Activated T-helper 1 cell treated with anti-CD3 and anti-CD28 coated beads, Interleukin-12 subunit alpha, Interleukin-12 subunit beta, Interleukin-2, Interleukin-4 antibody, amounts not matched to agents 30 ng/mL and 10 ng/mL and 1 ng/mL, durations not matched to agents 14 hours and 24 hours and 36 hours (primary cell): ENCODE measurements around the gene SDHA. TPM values are rescaled to one million over a fixed set of nuclear protein-coding genes. Genes with fewer than 3 reads are reported as not detected.

ENCODE experiments used
- DNase-seq: peaks from one replicate; pipeline ENCODE4 v3.0.0; 2021; ENCODE audit warnings: low spot score
- H3K27ac Mint-ChIP-seq: one replicate; pipeline ENCODE4 v1.8.0; 2021; ENCODE audit warnings: mild to moderate bottlenecking, mixed read lengths
- H3K27me3 Mint-ChIP-seq: one replicate; pipeline ENCODE4 v1.8.0; 2022; ENCODE audit warnings: mild to moderate bottlenecking, moderate library complexity, mixed read lengths; ENCODE audit not compliant: insufficient read depth
- H3K36me3 Mint-ChIP-seq: one replicate; pipeline ENCODE4 v1.8.0; 2021; ENCODE audit warnings: low read depth, mixed read lengths
- H3K4me1 Mint-ChIP-seq: one replicate; pipeline ENCODE4 v1.8.0; 2021; ENCODE audit warnings: low read depth, mixed read lengths
- H3K4me3 Mint-ChIP-seq: one replicate; pipeline ENCODE4 v1.8.0; 2021; ENCODE audit warnings: mild to moderate bottlenecking, moderate library complexity, mixed read lengths
- H3K9me3 Mint-ChIP-seq: one replicate; pipeline ENCODE4 v1.8.0; 2021; ENCODE audit warnings: mixed read lengths
- intact Hi-C: fragments of 100-400 bp; cut with micrococcal nuclease; formaldehyde crosslinking; loops from one replicate; pipeline ENCODE4 v1.15.1; 2024
- total RNA-seq: library from RNA; stranded (reverse); gene quantifications from 2 replicates; pipeline ENCODE4 v1.2.3, GENCODE V29; 2022

The SDHA gene
- total RNA-seq, 1 donor from 2014 or later: 135 TPM

GRCh38 chr5:178110-178509 lies 40.0 kb upstream of the SDHA start:
- Mint-ChIP-seq H3K4me3 (no peak overlapping the region), H3K27ac (no peak overlapping the region), H3K4me1 (no peaks in the 10 kb centered on the region), H3K36me3 (no peaks in the 10 kb centered on the region), H3K27me3 (peaks cover 1% of the 10 kb centered on the region), H3K9me3 (no peaks in the 10 kb centered on the region)
- intact Hi-C loops: no loop called here
- DNase-seq: no peak

GRCh38 chr5:179401-179800 lies 38.7 kb upstream of the SDHA start:
- H3K27me3 Mint-ChIP-seq: peaks cover 1% of the 10 kb centered on the region
- no peak overlapping the region for H3K4me3 Mint-ChIP-seq
- no peaks in the 10 kb centered on the region for H3K9me3 Mint-ChIP-seq
- no peak overlapping the region for H3K27ac Mint-ChIP-seq
- no peaks in the 10 kb centered on the region for H3K36me3 Mint-ChIP-seq
- H3K4me1 Mint-ChIP-seq: no peaks in the 10 kb centered on the region
- no peak for DNase-seq
- intact Hi-C loops: no loop called here

- no peaks in the 10 kb centered on the region for H3K36me3 Mint-ChIP-seq
- H3K27ac Mint-ChIP-seq: no peak overlapping the region
- no peaks in the 10 kb centered on the region for H3K9me3 Mint-ChIP-seq
- DNase-seq: no peak
- H3K27me3 Mint-ChIP-seq: peaks cover 1% of the 10 kb centered on the region
- no peak overlapping the region for H3K4me3 Mint-ChIP-seq
- intact Hi-C loops: no loop called here
- H3K4me1 Mint-ChIP-seq: no peaks in the 10 kb centered on the region
Measured at GRCh38 chr5:180286-180918, 37.7 kb upstream of the SDHA start.

- Mint-ChIP-seq H3K36me3 (no peaks in the 10 kb centered on the region), H3K27ac (no peak overlapping the region), H3K9me3 (no peaks in the 10 kb centered on the region), H3K4me1 (no peaks in the 10 kb centered on the region), H3K4me3 (no peak overlapping the region), H3K27me3 (peaks cover 1% of the 10 kb centered on the region)
- intact Hi-C loops: no loop called here
- DNase-seq: no peak
Measured at GRCh38 chr5:181160-181559, 37.0 kb upstream of the SDHA start.

- H3K36me3 Mint-ChIP-seq: no peaks in the 10 kb centered on the region
Measured at GRCh38 chr5:181566-181965, 36.6 kb upstream of the SDHA start.

GRCh38 chr5:182126-182525 lies 36.0 kb upstream of the SDHA start:
- Mint-ChIP-seq H3K9me3 (no peaks in the 10 kb centered on the region), H3K27ac (no peak overlapping the region), H3K27me3 (peaks cover 1% of the 10 kb centered on the region), H3K4me3 (no peak overlapping the region), H3K36me3 (no peaks in the 10 kb centered on the region), H3K4me1 (no peaks in the 10 kb centered on the region)
- intact Hi-C loops: no loop called here
- no peak for DNase-seq

More at GRCh38 chr5:181566-181965, 36.6 kb upstream of the SDHA start:
- DNase-seq: no peak
- no peaks in the 10 kb centered on the region for H3K4me1 Mint-ChIP-seq
- H3K27ac Mint-ChIP-seq: no peak overlapping the region
- intact Hi-C loops: no loop called here
- no peak overlapping the region for H3K4me3 Mint-ChIP-seq
- peaks cover 1% of the 10 kb centered on the region for H3K27me3 Mint-ChIP-seq
- H3K9me3 Mint-ChIP-seq: no peaks in the 10 kb centered on the region

GRCh38 chr5:184471-184870 lies 33.6 kb upstream of the SDHA start:
- H3K4me1 Mint-ChIP-seq: no peaks in the 10 kb centered on the region
- no peak overlapping the region for H3K27ac Mint-ChIP-seq
- DNase-seq: no peak
- intact Hi-C loops: no loop called here
- peaks cover 1% of the 10 kb centered on the region for H3K27me3 Mint-ChIP-seq
- no peaks in the 10 kb centered on the region for H3K36me3 Mint-ChIP-seq
- no peaks in the 10 kb centered on the region for H3K9me3 Mint-ChIP-seq
- no peak overlapping the region for H3K4me3 Mint-ChIP-seq

GRCh38 chr5:185095-186070 lies 32.7 kb upstream of the SDHA start:
- no peaks in the 10 kb centered on the region for H3K4me1 Mint-ChIP-seq
- H3K27ac Mint-ChIP-seq: no peak overlapping the region
- H3K36me3 Mint-ChIP-seq: no peaks in the 10 kb centered on the region
- H3K9me3 Mint-ChIP-seq: no peaks in the 10 kb centered on the region
- H3K4me3 Mint-ChIP-seq: no peak overlapping the region
- intact Hi-C loops: no loop called here
- no peaks in the 10 kb centered on the region for H3K27me3 Mint-ChIP-seq
- DNase-seq: no peak

- no peak for DNase-seq
- Mint-ChIP-seq H3K27me3 (no peaks in the 10 kb centered on the region), H3K27ac (no peak overlapping the region), H3K36me3 (no peaks in the 10 kb centered on the region), H3K4me3 (no peak overlapping the region), H3K4me1 (no peaks in the 10 kb centered on the region), H3K9me3 (no peaks in the 10 kb centered on the region)
- intact Hi-C loops: no loop called here
Measured at GRCh38 chr5:186091-187041, 31.8 kb upstream of the SDHA start.

GRCh38 chr5:187042-187431 lies 31.1 kb upstream of the SDHA start:
- Mint-ChIP-seq H3K36me3 (no peaks in the 10 kb centered on the region), H3K27ac (no peak overlapping the region), H3K9me3 (no peaks in the 10 kb centered on the region), H3K4me3 (no peak overlapping the region), H3K4me1 (no peaks in the 10 kb centered on the region), H3K27me3 (no peaks in the 10 kb centered on the region)
- DNase-seq: no peak
- intact Hi-C loops: no loop called here

- Mint-ChIP-seq H3K9me3 (no peaks in the 10 kb centered on the region), H3K36me3 (no peaks in the 10 kb centered on the region), H3K4me3 (no peak overlapping the region), H3K27ac (no peak overlapping the region), H3K4me1 (no peaks in the 10 kb centered on the region), H3K27me3 (no peaks in the 10 kb centered on the region)
- intact Hi-C loops: loop anchor here (1.0 kb wide), 2 partner anchors 31 to 83 kb away; partner anchors contain the start of gene PDCD6
- no peak for DNase-seq
Measured at GRCh38 chr5:187617-188451, 30.3 kb upstream of the SDHA start.
